HepG2 (cell line): Measurements from ENCODE around the gene ZNF132. TPM values are rescaled to one million over a fixed set of nuclear protein-coding genes. Genes with fewer than 3 reads are reported as not detected.

Source experiments
- CENPX ChIP-seq: sonication (generic); formaldehyde crosslinking; IDR thresholded peaks from 2 replicates; pipeline ENCODE4 v1.9.0; 2021; ENCODE audit warnings: mild to moderate bottlenecking, missing genetic modification reagents, moderate library complexity
- CREB1 ChIP-seq, 2 experiments: fragments of 450-650 bp in 1 of 2; IDR thresholded peaks; 2 replicates each; pipeline ENCODE4 v1.6.1; 2016 to 2017; ENCODE audit warnings: control low read depth in 1 of 2, mild to moderate bottlenecking in 1 of 2, missing compliant biosample characterization in 1 of 2, missing genetic modification characterization in 1 of 2
- ETV6 ChIP-seq: sonication (generic); formaldehyde crosslinking; conservative IDR thresholded peaks from 2 replicates; pipeline ENCODE4 v1.4.0; 2020; ENCODE audit warnings: missing genetic modification reagents
- SP1 ChIP-seq, 2 experiments: fragments of 450-650 bp in 1 of 2; sonication (generic) in 1 of 2; formaldehyde crosslinking in 1 of 2; IDR thresholded peaks; 2 replicates each; pipeline versions ENCODE4 v1.4.0 to v1.6.1; 2016 to 2020; ENCODE audit warnings: missing genetic modification reagents in 1 of 2
- SP2 ChIP-seq: sonication (generic); formaldehyde crosslinking; IDR thresholded peaks from 2 replicates; pipeline ENCODE4 v1.5.1; 2020; ENCODE audit warnings: mild to moderate bottlenecking, missing genetic modification reagents
- SP5 ChIP-seq: IDR thresholded peaks from 2 replicates; pipeline ENCODE4 v1.6.1; 2016; ENCODE audit warnings: low read depth, borderline replicate concordance
- ZEB1 ChIP-seq: IDR thresholded peaks from 2 replicates; pipeline ENCODE4 v1.6.1; 2012; ENCODE audit warnings: mild to moderate bottlenecking, low read depth, inconsistent platforms; ENCODE audit not compliant: insufficient replicate concordance
- ZNF468 ChIP-seq: sonication (generic); formaldehyde crosslinking; IDR thresholded peaks from 2 replicates; pipeline ENCODE4 v1.8.0; 2022; ENCODE audit warnings: mild to moderate bottlenecking, moderate library complexity, missing genetic modification reagents
- ZNF501 ChIP-seq: sonication (generic); formaldehyde crosslinking; IDR thresholded peaks from 2 replicates; pipeline ENCODE4 v1.5.1; 2020; ENCODE audit warnings: mild to moderate bottlenecking, moderate library complexity, missing genetic modification reagents
- ZNF891 ChIP-seq: sonication (generic); formaldehyde crosslinking; IDR thresholded peaks from 2 replicates; pipeline ENCODE4 v1.5.0; 2020; ENCODE audit warnings: mild to moderate bottlenecking, missing genetic modification reagents
- polyA plus RNA-seq, 8 experiments: library from polyadenylated mRNA; depleted of rRNA in 3 of 8; stranded (reverse) in 7 of 8; unstranded in 1 of 8; fragments of >200 nt; fragmentation: Illumina TruSeq in 4 of 8; extraction: Trizol in 4 of 8; gene quantifications; 2 replicates each; pipeline versions ENCODE4 v1.2.1 to v1.2.3, GENCODE V29; 2011 to 2016; ENCODE audit warnings: low read depth in 4 of 8, missing spikeins in 1 of 8, mixed read lengths in 1 of 8; ENCODE audit not compliant: insufficient read depth in 1 of 8
- total RNA-seq, 5 experiments: library from RNA; depleted of rRNA; stranded (reverse); fragments of >200 nt; fragmentation: Illumina TruSeq; extraction: Trizol; gene quantifications; 2 replicates each; pipeline ENCODE4 v1.2.3, GENCODE V29; 2016; ENCODE audit warnings: low read depth in 1 of 5
- TF ChIP-seq, protein P1 (sequence below): sonication (generic); formaldehyde crosslinking; IDR thresholded peaks from 2 replicates; pipeline ENCODE4 v1.4.0; 2020; ENCODE audit warnings: low read depth, missing genetic modification reagents
- TF ChIP-seq, protein P2 (sequence below): sonication (generic); formaldehyde crosslinking; IDR thresholded peaks from 2 replicates; pipeline ENCODE4 v1.5.0; 2020; ENCODE audit warnings: mild to moderate bottlenecking, missing genetic modification reagents, borderline replicate concordance
- TF ChIP-seq, protein P3 (sequence below): sonication (generic); formaldehyde crosslinking; IDR thresholded peaks from 2 replicates; pipeline ENCODE4 v1.4.0; 2020; ENCODE audit warnings: missing genetic modification reagents, borderline replicate concordance

ZNF132 gene
- total and polyA plus RNA-seq, 2 of the 13 experiments (the other 11 are each of a cell fraction or from before 2014, with no cell fraction given), result not detected

DNA sequence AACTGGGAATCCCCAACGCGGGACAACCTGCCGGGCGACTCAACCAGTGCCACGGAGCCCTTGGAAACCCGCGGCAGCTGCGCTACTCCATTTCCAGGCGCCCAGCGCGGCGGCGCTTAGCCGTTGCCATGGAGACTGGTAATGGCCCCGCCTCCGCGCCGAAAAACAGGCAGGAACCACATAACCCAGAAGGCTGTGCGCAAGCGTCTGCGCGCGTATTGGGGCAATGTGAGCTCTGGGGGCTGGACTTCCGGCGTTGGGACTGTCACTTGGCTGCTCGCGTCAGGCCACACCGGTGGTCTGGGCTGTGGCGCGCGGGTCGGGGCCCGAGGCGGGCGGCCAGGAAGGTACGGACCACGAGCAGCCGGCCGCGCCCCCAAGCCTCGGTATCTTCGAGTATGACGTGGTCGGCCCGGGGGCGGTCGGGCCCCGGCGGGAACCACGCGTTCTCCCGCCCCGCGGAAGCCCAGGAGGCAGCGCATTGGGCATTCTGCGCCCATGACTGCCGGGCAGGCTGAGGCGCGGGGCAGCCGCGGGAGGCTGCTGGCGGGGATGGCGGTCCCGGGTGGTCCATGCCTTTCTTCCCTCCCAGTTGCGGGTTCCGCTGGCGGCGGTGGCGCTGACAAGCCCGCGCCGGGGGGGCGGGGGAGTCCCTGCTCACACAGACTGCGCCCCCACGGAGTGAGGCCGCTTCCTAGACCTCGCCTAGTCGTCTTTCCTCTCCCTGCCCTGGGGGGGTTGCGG is 11.6 kb upstream of the ZNF132 start, which contains the start of gene ZNF324B (continued):
- TF ChIP-seq, protein P1, sequence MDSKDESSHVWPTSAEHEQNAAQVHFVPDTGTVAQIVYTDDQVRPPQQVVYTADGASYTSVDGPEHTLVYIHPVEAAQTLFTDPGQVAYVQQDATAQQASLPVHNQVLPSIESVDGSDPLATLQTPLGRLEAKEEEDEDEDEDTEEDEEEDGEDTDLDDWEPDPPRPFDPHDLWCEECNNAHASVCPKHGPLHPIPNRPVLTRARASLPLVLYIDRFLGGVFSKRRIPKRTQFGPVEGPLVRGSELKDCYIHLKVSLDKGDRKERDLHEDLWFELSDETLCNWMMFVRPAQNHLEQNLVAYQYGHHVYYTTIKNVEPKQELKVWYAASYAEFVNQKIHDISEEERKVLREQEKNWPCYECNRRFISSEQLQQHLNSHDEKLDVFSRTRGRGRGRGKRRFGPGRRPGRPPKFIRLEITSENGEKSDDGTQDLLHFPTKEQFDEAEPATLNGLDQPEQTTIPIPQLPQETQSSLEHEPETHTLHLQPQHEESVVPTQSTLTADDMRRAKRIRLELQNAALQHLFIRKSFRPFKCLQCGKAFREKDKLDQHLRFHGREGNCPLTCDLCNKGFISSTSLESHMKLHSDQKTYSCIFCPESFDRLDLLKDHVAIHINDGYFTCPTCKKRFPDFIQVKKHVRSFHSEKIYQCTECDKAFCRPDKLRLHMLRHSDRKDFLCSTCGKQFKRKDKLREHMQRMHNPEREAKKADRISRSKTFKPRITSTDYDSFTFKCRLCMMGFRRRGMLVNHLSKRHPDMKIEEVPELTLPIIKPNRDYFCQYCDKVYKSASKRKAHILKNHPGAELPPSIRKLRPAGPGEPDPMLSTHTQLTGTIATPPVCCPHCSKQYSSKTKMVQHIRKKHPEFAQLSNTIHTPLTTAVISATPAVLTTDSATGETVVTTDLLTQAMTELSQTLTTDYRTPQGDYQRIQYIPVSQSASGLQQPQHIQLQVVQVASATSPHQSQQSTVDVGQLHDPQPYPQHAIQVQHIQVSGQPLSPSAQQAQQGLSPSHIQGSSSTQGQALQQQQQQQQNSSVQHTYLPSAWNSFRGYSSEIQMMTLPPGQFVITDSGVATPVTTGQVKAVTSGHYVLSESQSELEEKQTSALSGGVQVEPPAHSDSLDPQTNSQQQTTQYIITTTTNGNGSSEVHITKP (CRISPR knock-in tag), result no peak
- TF ChIP-seq SP1 (IDR thresholded peaks at IDR 0.05), result no peak
- peak; percentile 42; the same call in 1 of the 2 replicates for TF ChIP-seq SP1 (CRISPR knock-in tag; IDR thresholded peaks at IDR 0.05)
- peak; percentile 65 for TF ChIP-seq CREB1 (IDR thresholded peaks at IDR 0.05)
- TF ChIP-seq CREB1 (CRISPR knock-in tag; IDR thresholded peaks at IDR 0.05), result peak; percentile 56; the same call in 1 of the 2 replicates
- TF ChIP-seq, protein P2, sequence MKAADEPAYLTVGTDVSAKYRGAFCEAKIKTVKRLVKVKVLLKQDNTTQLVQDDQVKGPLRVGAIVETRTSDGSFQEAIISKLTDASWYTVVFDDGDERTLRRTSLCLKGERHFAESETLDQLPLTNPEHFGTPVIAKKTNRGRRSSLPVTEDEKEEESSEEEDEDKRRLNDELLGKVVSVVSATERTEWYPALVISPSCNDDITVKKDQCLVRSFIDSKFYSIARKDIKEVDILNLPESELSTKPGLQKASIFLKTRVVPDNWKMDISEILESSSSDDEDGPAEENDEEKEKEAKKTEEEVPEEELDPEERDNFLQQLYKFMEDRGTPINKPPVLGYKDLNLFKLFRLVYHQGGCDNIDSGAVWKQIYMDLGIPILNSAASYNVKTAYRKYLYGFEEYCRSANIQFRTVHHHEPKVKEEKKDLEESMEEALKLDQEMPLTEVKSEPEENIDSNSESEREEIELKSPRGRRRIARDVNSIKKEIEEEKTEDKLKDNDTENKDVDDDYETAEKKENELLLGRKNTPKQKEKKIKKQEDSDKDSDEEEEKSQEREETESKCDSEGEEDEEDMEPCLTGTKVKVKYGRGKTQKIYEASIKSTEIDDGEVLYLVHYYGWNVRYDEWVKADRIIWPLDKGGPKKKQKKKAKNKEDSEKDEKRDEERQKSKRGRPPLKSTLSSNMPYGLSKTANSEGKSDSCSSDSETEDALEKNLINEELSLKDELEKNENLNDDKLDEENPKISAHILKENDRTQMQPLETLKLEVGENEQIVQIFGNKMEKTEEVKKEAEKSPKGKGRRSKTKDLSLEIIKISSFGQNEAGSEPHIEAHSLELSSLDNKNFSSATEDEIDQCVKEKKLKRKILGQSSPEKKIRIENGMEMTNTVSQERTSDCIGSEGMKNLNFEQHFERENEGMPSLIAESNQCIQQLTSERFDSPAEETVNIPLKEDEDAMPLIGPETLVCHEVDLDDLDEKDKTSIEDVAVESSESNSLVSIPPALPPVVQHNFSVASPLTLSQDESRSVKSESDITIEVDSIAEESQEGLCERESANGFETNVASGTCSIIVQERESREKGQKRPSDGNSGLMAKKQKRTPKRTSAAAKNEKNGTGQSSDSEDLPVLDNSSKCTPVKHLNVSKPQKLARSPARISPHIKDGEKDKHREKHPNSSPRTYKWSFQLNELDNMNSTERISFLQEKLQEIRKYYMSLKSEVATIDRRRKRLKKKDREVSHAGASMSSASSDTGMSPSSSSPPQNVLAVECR (CRISPR knock-in tag), result peak; percentile 98
- TF ChIP-seq, protein P3, sequence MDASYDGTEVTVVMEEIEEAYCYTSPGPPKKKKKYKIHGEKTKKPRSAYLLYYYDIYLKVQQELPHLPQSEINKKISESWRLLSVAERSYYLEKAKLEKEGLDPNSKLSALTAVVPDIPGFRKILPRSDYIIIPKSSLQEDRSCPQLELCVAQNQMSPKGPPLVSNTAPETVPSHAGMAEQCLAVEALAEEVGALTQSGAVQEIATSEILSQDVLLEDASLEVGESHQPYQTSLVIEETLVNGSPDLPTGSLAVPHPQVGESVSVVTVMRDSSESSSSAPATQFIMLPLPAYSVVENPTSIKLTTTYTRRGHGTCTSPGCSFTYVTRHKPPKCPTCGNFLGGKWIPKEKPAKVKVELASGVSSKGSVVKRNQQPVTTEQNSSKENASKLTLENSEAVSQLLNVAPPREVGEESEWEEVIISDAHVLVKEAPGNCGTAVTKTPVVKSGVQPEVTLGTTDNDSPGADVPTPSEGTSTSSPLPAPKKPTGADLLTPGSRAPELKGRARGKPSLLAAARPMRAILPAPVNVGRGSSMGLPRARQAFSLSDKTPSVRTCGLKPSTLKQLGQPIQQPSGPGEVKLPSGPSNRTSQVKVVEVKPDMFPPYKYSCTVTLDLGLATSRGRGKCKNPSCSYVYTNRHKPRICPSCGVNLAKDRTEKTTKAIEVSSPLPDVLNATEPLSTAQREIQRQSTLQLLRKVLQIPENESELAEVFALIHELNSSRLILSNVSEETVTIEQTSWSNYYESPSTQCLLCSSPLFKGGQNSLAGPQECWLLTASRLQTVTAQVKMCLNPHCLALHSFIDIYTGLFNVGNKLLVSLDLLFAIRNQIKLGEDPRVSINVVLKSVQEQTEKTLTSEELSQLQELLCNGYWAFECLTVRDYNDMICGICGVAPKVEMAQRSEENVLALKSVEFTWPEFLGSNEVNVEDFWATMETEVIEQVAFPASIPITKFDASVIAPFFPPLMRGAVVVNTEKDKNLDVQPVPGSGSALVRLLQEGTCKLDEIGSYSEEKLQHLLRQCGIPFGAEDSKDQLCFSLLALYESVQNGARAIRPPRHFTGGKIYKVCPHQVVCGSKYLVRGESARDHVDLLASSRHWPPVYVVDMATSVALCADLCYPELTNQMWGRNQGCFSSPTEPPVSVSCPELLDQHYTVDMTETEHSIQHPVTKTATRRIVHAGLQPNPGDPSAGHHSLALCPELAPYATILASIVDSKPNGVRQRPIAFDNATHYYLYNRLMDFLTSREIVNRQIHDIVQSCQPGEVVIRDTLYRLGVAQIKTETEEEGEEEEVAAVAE (CRISPR knock-in tag), result peak; percentile 24; the same call in 1 of the 2 replicates
- TF ChIP-seq CENPX, result no peak
- TF ChIP-seq ETV6 (CRISPR knock-in tag), result 0 out of 2 replicates have a peak, but pooled peaks have one; percentile 60
- no peak; the same call in 1 of the 2 replicates for TF ChIP-seq ZNF891
- peak; percentile 65 for TF ChIP-seq SP5 (CRISPR knock-in tag)
- TF ChIP-seq ZNF468 (CRISPR knock-in tag), result no peak
- no peak for TF ChIP-seq ZEB1
- peak; percentile 96 for TF ChIP-seq SP2 (CRISPR knock-in tag)
- peak; percentile 85 for TF ChIP-seq ZNF501
